ENCODE measurements around the gene ACOX3.

ACOX3 gene

DNA sequence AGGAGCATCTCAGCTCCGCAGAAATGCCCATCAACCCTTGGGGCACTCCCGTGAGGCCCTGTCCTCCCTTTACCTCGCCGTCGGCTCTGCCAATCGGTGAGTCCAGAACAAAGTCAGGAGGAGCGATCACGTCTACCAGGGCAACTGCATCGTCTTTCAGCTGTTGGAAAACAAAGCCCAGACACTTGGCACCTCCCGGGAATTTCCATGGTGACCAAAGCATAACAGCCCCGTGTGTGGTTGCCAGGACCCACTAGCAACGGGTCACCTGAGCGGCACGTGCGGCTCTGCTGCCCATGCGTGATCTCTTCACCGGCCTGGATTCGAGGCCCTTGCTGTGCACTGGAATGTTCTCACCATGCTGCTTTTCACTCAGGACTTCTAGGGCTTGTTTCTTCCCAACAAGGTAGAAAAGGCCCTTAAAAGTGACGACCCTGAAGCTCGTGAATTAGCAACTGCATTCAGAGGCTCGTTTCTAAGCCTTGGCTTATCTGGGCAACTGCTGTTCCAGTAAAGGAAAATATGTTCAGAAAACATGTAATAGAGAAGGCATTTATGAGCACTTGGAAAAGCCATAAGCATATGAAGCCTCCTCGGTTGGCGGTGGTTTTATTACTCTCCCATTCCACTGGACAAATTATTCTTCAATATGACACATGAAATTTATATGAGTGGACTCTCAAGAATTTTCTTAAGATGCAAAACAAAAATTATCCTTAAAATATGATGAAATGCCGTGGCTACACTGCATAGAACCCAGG, 69.5 kb downstream of the ACOX3 start:
- no peak for DNase-seq

GRCh38 chr4:8370106-8370787, 70.3 kb downstream of the ACOX3 start:
- no peak for DNase-seq

DNA sequence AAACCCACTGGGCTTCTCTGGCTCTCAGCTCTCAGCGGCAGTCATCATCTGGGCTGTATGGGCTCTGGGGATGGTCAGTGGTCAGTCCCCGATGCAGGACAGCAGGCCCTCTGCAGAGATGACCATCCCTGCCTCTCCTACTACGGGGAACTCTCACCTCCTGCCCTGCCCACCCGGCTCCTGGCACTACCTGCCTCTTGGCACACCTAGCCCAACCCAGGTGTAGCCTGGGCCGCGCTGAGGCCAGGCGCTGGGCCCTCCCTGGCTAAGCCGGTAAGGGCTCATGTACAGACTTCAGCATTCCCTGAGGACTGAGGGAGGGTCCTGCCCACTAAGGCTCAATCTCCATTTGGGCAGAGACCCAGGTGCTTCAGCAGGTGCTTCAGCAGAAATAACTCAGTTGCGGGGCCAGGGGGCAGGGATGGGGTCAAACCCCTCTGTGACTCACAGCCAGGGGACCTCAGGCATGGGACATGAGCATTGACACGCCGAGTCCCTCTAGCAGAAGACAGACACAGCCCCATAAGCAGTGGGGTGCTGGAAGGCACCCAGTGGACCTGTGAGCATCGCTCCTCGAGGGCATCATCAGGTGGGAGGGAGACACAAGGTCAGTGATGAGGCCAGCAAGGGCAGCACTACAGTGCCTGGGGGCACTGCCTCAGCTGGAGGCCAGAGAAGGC, 71.0 kb downstream of the ACOX3 start:
- DNase-seq = no peak

GRCh38 chr4:8368998-8369397, 71.5 kb downstream of the ACOX3 start:
- DNase-seq = no peak

DNA sequence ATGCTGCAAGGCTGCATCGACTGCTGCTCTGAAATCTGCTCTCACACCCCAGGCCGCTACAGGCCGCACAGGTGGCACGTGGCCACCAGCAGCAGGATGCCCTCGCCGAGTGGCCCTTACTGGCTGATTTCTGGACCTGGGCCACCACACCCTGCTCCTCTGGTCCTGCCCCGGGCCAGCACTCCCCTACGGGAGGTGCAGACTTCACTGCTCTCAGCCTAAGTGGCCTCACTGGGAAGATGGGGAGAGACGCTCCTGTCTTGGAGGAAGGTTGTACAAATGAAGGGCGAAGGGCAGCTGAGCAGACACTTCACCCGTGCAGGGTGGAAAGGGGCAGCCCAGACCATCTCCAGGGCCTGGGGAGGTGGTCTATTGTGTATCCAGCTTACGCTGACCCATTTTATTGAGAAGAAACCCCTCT, 72.5 kb downstream of the ACOX3 start:
- DNase-seq = no peak

GRCh38 chr4:8366601-8367000, 73.9 kb downstream of the ACOX3 start:
- no peak for DNase-seq

GRCh38 chr4:8365951-8366350, 74.6 kb downstream of the ACOX3 start:
- no peak for DNase-seq

GRCh38 chr4:8365353-8365752, 75.2 kb downstream of the ACOX3 start:
- DNase-seq = no peak

GRCh38 chr4:8364848-8365350, 75.6 kb downstream of the ACOX3 start:
- DNase-seq = no peak

DNA sequence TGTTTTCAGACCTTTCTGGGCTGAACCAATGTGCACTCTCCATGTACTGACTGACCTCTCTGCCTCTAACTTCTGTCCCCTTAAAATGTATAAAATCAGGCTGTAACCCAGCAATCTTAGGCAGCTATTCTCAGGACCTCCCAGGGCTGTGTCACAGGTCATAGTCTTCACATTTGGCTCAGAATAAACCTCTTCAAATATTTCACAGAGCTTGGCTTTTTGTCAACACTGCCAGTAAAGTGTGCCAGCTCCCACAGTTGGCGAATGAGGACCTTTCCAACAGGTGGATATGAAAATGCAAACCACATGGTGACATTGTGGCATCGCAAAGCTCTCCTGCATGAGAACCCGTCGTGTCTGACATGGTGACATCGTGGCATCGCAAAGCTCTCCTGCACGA, 76.4 kb downstream of the ACOX3 start:
- no peak for DNase-seq

DNA sequence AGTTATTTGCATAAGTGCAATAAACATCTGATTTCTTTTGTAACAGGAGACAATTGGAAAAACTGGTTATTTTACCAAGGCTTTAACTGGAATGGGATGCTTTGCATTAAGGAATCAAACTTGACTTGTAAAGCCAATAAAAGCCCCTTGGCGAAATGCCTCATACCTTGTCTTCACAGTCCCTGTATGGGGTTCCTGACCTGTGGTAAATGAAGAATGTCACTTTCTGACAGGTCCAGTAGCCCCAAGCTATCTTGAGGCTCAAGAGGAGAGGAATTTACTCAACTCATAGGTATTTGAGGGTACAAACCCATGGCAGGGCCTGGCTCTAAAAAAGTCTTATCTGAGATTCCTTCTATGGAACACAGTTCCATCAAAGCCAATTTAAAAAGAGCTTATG, 78.0 kb downstream of the ACOX3 start:
- no peak for DNase-seq

DNA sequence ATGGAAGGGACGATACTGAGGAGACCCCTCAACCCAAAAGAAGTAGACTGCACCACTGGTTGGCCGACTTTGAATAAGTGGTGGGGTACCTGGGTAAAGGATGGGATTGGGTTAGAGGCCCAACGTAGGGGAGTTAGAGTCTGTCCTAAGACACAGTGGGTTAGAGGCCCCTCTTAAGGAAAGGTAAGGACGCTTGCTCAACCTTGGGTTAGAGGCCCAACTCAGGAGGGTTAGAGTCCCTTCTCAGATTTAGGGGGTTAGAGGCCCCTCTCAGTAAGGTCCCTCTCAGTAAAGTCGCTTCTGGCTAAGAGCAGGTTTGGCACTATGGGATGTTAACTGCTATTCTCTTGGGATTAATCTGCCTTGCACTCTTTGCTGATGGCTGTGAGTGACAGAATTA, 81.3 kb downstream of the ACOX3 start:
- no peak for DNase-seq

DNA sequence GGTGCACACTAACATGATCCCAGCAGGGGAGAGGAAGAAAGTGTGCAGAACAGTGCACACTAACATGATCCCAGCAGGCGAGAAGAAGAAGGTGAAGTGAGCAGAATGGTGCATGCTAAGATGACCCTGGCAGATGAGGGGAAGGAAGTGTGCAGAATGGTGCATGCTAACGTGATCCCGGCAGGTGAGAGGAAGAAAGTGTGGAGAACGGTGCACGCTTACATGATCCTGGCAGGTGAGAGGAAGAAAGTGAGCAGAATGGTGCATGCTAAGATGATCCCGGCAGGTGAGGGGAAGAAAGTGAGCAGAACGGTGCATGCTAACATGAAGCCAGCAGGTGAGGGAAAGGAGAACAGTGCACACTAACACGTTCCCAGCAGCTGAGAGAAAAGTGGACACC, 83.7 kb downstream of the ACOX3 start:
- no peak for DNase-seq

- no peak for DNase-seq
These were observed 84.5 kb downstream of the ACOX3 start for GRCh38 chr4:8355864-8356565.

GRCh38 chr4:8355306-8355705, 85.2 kb downstream of the ACOX3 start:
- no peak for DNase-seq

DNA sequence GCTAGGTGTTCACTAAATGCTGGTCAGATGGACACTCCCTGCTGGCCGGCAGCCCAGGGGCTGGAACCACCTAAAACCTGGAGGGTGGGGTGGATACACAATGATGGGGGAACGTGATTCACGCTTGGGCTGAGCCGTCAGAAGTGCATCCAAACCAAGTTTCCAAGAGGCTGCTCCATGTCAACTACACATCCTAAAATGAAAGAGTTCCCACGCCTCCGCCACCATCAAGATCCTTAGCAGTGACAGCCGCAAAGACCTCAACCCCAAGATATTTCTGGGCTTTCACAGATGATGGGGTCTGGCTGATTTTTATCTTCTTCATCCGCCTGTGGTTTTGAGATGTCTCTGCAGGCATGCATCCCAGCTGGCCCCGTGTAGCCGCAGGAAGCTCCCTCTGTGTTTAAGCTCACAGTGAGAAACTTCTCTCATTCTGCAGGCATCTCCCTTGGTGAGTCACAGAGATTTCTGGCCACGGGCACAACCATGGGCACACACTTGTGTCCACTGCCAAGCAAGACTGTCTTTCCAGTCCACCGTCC, 86.5 kb downstream of the ACOX3 start:
- DNase-seq = no peak

- DNase-seq = no peak
These were observed 87.3 kb downstream of the ACOX3 start for GRCh38 chr4:8353158-8353669.

DNA sequence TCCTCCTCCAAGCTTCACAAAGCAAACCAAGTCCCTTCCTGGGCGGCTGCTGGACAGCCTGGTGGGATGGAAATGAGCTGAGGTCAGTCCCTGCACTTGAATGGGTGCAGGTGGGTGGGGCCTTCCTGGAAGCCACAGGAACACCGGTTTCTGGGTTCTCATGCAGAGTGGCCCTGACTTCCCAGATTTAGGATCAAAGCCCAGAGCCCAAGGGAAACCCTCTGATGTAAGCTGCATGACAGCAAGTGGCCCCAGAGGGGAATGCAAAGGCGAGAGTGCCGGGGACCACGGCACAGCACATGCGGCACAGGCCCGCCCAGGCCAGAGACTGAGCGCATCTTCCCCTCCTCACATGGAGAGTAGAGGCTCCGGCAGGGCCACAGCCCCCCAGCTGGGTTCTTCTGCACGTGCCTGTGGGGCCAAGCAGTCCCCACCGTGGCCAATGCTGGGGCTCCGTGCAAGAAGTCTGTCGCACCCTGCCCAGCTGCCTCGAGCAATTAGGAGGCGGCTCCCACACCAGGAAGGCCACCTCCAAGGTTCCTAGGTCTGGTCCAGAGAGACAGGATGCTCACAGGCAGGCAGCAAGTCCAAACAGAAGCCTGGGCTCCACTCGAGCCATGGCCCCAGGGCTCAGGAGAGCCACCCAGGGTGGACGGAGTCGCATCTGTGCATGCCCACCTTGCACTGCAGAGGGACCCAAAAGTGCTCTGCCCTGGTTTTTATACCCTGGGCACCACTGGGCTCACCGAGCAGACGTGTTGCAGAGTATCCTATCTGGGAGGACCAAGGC, 88.0 kb downstream of the ACOX3 start:
- no peak for DNase-seq

DNA sequence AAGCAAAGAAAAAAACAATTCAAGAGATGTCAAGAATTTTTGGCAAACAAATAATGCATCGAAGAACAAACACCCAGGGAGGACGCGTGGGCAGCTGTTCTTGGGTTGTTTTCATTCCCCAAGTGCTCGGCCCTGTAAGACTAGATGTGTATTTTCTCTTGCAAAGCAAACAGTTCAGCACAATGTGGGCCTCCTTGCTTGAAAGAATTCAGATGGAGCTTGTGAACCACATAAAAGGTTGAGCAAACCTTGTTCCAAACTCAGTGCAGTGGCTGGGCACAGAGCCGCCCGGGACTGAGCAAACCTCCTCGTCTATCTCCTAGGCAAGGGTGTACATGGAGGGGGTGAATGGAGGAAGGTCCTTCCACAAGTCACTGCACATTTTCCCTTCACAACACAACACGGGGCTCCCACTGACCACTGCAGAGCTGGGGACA, 88.6 kb downstream of the ACOX3 start:
- DNase-seq = peak; percentile 32

- no peak for DNase-seq
These were observed 89.6 kb downstream of the ACOX3 start for GRCh38 chr4:8350841-8351461.

GRCh38 chr4:8350352-8350751, 90.2 kb downstream of the ACOX3 start:
- no peak for DNase-seq
